ENCODE results near the gene CHIC2. TPM values are rescaled to one million over a fixed set of nuclear protein-coding genes. Genes with fewer than 3 reads are reported as not detected.

CHIC2 gene
- total RNA-seq, 4 donors from 2014 or later = 31.3 to 42.7 (median 33.0) TPM

GRCh38 chr4:54076673-54077072, 12.3 kb upstream of the CHIC2 start:
- no peak for TF ChIP-seq CTCF (IDR thresholded peaks at IDR 0.05)
- no peak for TF ChIP-seq POLR2A (IDR thresholded peaks at IDR 0.05)
- Histone ChIP-seq H3K27ac (no peak overlapping the region), H3K36me3 (no peaks in the 10 kb centered on the region), H3K4me1 (no peaks in the 10 kb centered on the region), H3K27me3 (no peaks in the 10 kb centered on the region), H3K4me3 (replicated peaks in 1 of 3) (no peak overlapping the region), H3K9me3 (no peaks in the 10 kb centered on the region)
- intact Hi-C loops (cut with DNase I) = no loop called here
- no peak for DNase-seq

- intact Hi-C loops (cut with DNase I) = no loop called here
- TF ChIP-seq POLR2A (IDR thresholded peaks at IDR 0.05) (no peak), CTCF (IDR thresholded peaks at IDR 0.05) (no peak)
These were observed 10.0 kb upstream of the CHIC2 start for GRCh38 chr4:54074381-54074780.

GRCh38 chr4:54073271-54073880, 9.0 kb upstream of the CHIC2 start:
- no peak overlapping the region for H3K27ac ChIP-seq
- DNase-seq = no peak
- no peak overlapping the region for H3K4me3 ChIP-seq (replicated peaks in 1 of 3)
- no peaks in the 10 kb centered on the region for H3K4me1 ChIP-seq
- intact Hi-C loops (cut with DNase I) = no loop called here
- no peaks in the 10 kb centered on the region for H3K27me3 ChIP-seq
- H3K9me3 ChIP-seq = no peaks in the 10 kb centered on the region
- WGBS, 2 donors = 90 to 96% methylated on average over 2 of the region's 2 CpGs
- no peaks in the 10 kb centered on the region for H3K36me3 ChIP-seq
- no peak for TF ChIP-seq POLR2A (IDR thresholded peaks at IDR 0.05)
- TF ChIP-seq CTCF (IDR thresholded peaks at IDR 0.05) = no peak

More at GRCh38 chr4:54074381-54074780, 10.0 kb upstream of the CHIC2 start:
- no peaks in the 10 kb centered on the region for H3K9me3 ChIP-seq
- DNase-seq = no peak
- no peak overlapping the region for H3K4me3 ChIP-seq (replicated peaks in 1 of 3)
- H3K36me3 ChIP-seq = no peaks in the 10 kb centered on the region
- H3K4me1 ChIP-seq = no peaks in the 10 kb centered on the region
- no peaks in the 10 kb centered on the region for H3K27me3 ChIP-seq
- no peak overlapping the region for H3K27ac ChIP-seq

GRCh38 chr4:54067166-54067565, 2.8 kb upstream of the CHIC2 start:
- WGBS, 2 donors = 62 to 67% methylated on average over 5 of the region's 5 CpGs
- TF ChIP-seq CTCF (IDR thresholded peaks at IDR 0.05) = no peak
- no peak for TF ChIP-seq POLR2A (IDR thresholded peaks at IDR 0.05)
- Histone ChIP-seq H3K36me3 (no peaks in the 10 kb centered on the region), H3K9me3 (no peaks in the 10 kb centered on the region), H3K27ac (peak overlapping the region in 2 of 3 donors; percentile 19 to 65), H3K27me3 (no peaks in the 10 kb centered on the region), H3K4me1 (peaks cover 18% of the 10 kb centered on the region in 2 donors), H3K4me3 (replicated peaks in 1 of 3) (no peak overlapping the region)
- DNase-seq = peak in 1 of 2 donors; percentile 8
- intact Hi-C loops (cut with DNase I) = no loop called here

GRCh38 chr4:54066718-54067129, 2.3 kb upstream of the CHIC2 start:
- Histone ChIP-seq H3K9me3 (no peaks in the 10 kb centered on the region), H3K27me3 (no peaks in the 10 kb centered on the region), H3K36me3 (no peaks in the 10 kb centered on the region), H3K4me3 (replicated peaks in 1 of 3) (no peak overlapping the region), H3K4me1 (peaks cover 22 to 23% of the 10 kb centered on the region in 2 donors), H3K27ac (peak overlapping the region in 2 of 3 donors; percentile 19 to 65)
- DNase-seq = no peak
- TF ChIP-seq POLR2A (IDR thresholded peaks at IDR 0.05) (no peak), CTCF (IDR thresholded peaks at IDR 0.05) (no peak)
- 79 to 92% methylated on average over 2 of the region's 2 CpGs for WGBS, 2 donors
- intact Hi-C loops (cut with DNase I) = no loop called here
